Fibroblast of skin of left quadriceps (primary cell): Measurements from ENCODE around the gene PPM1E.
"Not testable (repeated sequence)": the region's sequence is repeated elsewhere in the genome, so short reads cannot be mapped to it uniquely, and the experiment has no call there.

ENCODE experiments used
- DNase-seq, 2 experiments: peaks; one replicate each; pipeline ENCODE4 v3.0.0-alpha.2; 2013; ENCODE audit warnings: low read depth in 2 of 2

PPM1E gene

GRCh38 chr17:58779446-58779845, 23.8 kb downstream of the PPM1E start:
- no peak for DNase-seq

GRCh38 chr17:58783380-58783779, 27.7 kb downstream of the PPM1E start:
- DNase-seq, result no peak

GRCh38 chr17:58785097-58785496, 29.4 kb downstream of the PPM1E start:
- no peak for DNase-seq

- peak; percentile 81 for DNase-seq
Observed at GRCh38 chr17:58786586-58787295, 31.1 kb downstream of the PPM1E start.

- DNase-seq, result no peak
Observed at GRCh38 chr17:58788199-58788598, 32.5 kb downstream of the PPM1E start.

- no peak for DNase-seq
Observed at GRCh38 chr17:58789160-58789559, 33.5 kb downstream of the PPM1E start.

- no peak for DNase-seq
Observed at GRCh38 chr17:58789831-58790230, 34.2 kb downstream of the PPM1E start.

GRCh38 chr17:58794508-58794907, 38.9 kb downstream of the PPM1E start:
- DNase-seq, result not testable (repeated sequence)

- DNase-seq, result no peak
Observed at GRCh38 chr17:58802188-58802587, 46.5 kb downstream of the PPM1E start.

- DNase-seq, result no peak
Observed at GRCh38 chr17:58806046-58806445, 50.4 kb downstream of the PPM1E start.

- DNase-seq, result no peak
Observed at GRCh38 chr17:58808609-58809563, 53.2 kb downstream of the PPM1E start.

- DNase-seq, result no peak
Observed at GRCh38 chr17:58809564-58809936, 53.9 kb downstream of the PPM1E start.

- DNase-seq, result no peak
Observed at GRCh38 chr17:58811290-58811689, 55.6 kb downstream of the PPM1E start.

GRCh38 chr17:58813712-58814111, 58.1 kb downstream of the PPM1E start:
- no peak for DNase-seq

- DNase-seq, result no peak
Observed at GRCh38 chr17:58818654-58819053, 63.0 kb downstream of the PPM1E start.

- DNase-seq, result no peak
Observed at GRCh38 chr17:58822148-58823050, 66.7 kb downstream of the PPM1E start.

- no peak for DNase-seq
Observed at GRCh38 chr17:58823051-58823525, 67.4 kb downstream of the PPM1E start.

GRCh38 chr17:58829172-58829637, 73.6 kb downstream of the PPM1E start:
- DNase-seq, result no peak

GRCh38 chr17:58831780-58832179, 76.1 kb downstream of the PPM1E start:
- DNase-seq, result no peak

GRCh38 chr17:58832514-58832913, 76.9 kb downstream of the PPM1E start:
- DNase-seq, result no peak

GRCh38 chr17:58837699-58838098, 82.0 kb downstream of the PPM1E start:
- no peak for DNase-seq
